Transverse colon (tissue), 4 donors: ENCODE results near the gene COG5. TPM values are rescaled to one million over a fixed set of nuclear protein-coding genes. Genes with fewer than 3 reads are reported as not detected.
"Not testable (repeated sequence)": the region's sequence is repeated elsewhere in the genome, so short reads cannot be mapped to it uniquely, and the experiment has no call there.

Source experiments
- DNase-seq: peaks from one replicate; pipeline ENCODE4 v3.0.0-alpha.2; 2019
- H3K27ac ChIP-seq, 4 donors: fragments of 200-600 bp; sonication (generic); 2 replicates each; pipeline ENCODE4 v1.5.1; 2016 to 2018; ENCODE audit warnings: inconsistent platforms in 4 of 4
- H3K27me3 ChIP-seq: fragments of 200-600 bp; sonication (generic); 2 replicates; pipeline ENCODE4 v1.5.1; 2017; ENCODE audit warnings: inconsistent platforms
- H3K36me3 ChIP-seq, 4 donors: fragments of 200-600 bp; sonication (generic); 2 replicates each; pipeline ENCODE4 v1.5.1; 2017 to 2019; ENCODE audit warnings: inconsistent platforms in 4 of 4
- H3K4me1 ChIP-seq, 4 donors: fragments of 200-600 bp; sonication (generic); 2 replicates each; pipeline ENCODE4 v1.5.1; 2017 to 2020; ENCODE audit warnings: inconsistent platforms in 4 of 4
- H3K4me3 ChIP-seq, 4 donors: fragments of 200-600 bp; sonication (generic); 1 replicate in 1 of 4; 2 replicates in 3 of 4; pipeline versions ENCODE4 v1.5.1 to v1.6.1; 2017 to 2019; ENCODE audit warnings: inconsistent platforms in 4 of 4
- H3K9me3 ChIP-seq, 2 donors: fragments of 200-600 bp; sonication (generic); 2 replicates each; pipeline ENCODE4 v1.5.1; 2017 to 2019; ENCODE audit warnings: inconsistent platforms in 2 of 2
- EP300 ChIP-seq: sonication (generic); formaldehyde crosslinking; IDR thresholded peaks from one replicate; pipeline ENCODE4 v1.6.1; 2017; ENCODE audit warnings: antibody characterized with exemption, low read depth
- POLR2A ChIP-seq: fragments of 450-650 bp; IDR thresholded peaks from one replicate; pipeline ENCODE4 v1.6.1; 2016; ENCODE audit warnings: antibody characterized with exemption, mild to moderate bottlenecking, moderate library complexity
- POLR2AphosphoS5 ChIP-seq, 3 donors: sonication (generic); formaldehyde crosslinking; IDR thresholded peaks; one replicate each; pipeline ENCODE4 v1.6.1; 2016; ENCODE audit warnings: antibody characterized with exemption in 3 of 3
- WGBS, 2 donors: methylation state at CpG; one replicate each; pipeline ENCODE4 v1.1.5; 2018; ENCODE audit warnings: low coverage in 1 of 2; 5-methylcytosine and 5-hydroxymethylcytosine counted together
- in situ Hi-C, 4 donors: fragments of 200-750 bp; cut with MboI; loops; one replicate each; pipeline versions ENCODE4 v1.15.0 to v1.15.1; 2017; ENCODE audit warnings: low sequenced_read_pairs in 3 of 4, low pct_ligation_motif_present in 1 of 4, low pct_unique_long_range_greater_than_20kb in 1 of 4
- intact Hi-C: fragments of 100-400 bp; cut with DNase I; formaldehyde crosslinking; loops from one replicate; pipeline ENCODE4 v1.15.1; 2023; ENCODE audit warnings: low total_unique reads
- total RNA-seq, 4 donors: library from RNA; depleted of rRNA; stranded (reverse); fragments of >200 nt; gene quantifications; one replicate each; pipeline ENCODE4 v1.1.0, GENCODE V29; 2016
- TF ChIP-seq, protein P1 (sequence below), 5 experiments: fragments of 200-600 bp in 3 of 5; fragments of 450-650 bp in 2 of 5; sonication (generic) in 3 of 5; IDR thresholded peaks; 1 replicate in 2 of 5; 2 replicates in 3 of 5; pipeline ENCODE4 v1.5.1; 2016 to 2017; ENCODE audit warnings: antibody characterized with exemption in 5 of 5, inconsistent platforms in 3 of 5, mild to moderate bottlenecking in 2 of 5, moderate library complexity in 1 of 5

COG5 gene
- total RNA-seq, 4 donors from 2014 or later, result 15.7 to 48.2 (median 35.7) TPM

GRCh38 chr7:107228291-107228690 is 335.4 kb downstream of the COG5 start:
- no peak for TF ChIP-seq POLR2A
- TF ChIP-seq, protein P1, sequence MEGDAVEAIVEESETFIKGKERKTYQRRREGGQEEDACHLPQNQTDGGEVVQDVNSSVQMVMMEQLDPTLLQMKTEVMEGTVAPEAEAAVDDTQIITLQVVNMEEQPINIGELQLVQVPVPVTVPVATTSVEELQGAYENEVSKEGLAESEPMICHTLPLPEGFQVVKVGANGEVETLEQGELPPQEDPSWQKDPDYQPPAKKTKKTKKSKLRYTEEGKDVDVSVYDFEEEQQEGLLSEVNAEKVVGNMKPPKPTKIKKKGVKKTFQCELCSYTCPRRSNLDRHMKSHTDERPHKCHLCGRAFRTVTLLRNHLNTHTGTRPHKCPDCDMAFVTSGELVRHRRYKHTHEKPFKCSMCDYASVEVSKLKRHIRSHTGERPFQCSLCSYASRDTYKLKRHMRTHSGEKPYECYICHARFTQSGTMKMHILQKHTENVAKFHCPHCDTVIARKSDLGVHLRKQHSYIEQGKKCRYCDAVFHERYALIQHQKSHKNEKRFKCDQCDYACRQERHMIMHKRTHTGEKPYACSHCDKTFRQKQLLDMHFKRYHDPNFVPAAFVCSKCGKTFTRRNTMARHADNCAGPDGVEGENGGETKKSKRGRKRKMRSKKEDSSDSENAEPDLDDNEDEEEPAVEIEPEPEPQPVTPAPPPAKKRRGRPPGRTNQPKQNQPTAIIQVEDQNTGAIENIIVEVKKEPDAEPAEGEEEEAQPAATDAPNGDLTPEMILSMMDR (IDR thresholded peaks at IDR 0.05), result no peak
- TF ChIP-seq POLR2AphosphoS5 (IDR thresholded peaks at IDR 0.05), result no peak
- TF ChIP-seq EP300, result no peak
- in situ Hi-C loops, result no loop called here
- no peak overlapping the region for H3K4me3 ChIP-seq
- no peaks in the 10 kb centered on the region for H3K9me3 ChIP-seq
- no peaks in the 10 kb centered on the region for H3K36me3 ChIP-seq
- H3K27me3 ChIP-seq, result no peaks in the 10 kb centered on the region
- intact Hi-C loops, result no loop called here
- H3K27ac ChIP-seq, result no peak overlapping the region
- peaks cover 0 to 13% (median 8%) of the 10 kb centered on the region in 4 donors for H3K4me1 ChIP-seq
- 90 to 92% methylated on average over 2 of the region's 2 CpGs for whole genome bisulfite sequencing, 2 donors
- DNase-seq, result no peak

DNA sequence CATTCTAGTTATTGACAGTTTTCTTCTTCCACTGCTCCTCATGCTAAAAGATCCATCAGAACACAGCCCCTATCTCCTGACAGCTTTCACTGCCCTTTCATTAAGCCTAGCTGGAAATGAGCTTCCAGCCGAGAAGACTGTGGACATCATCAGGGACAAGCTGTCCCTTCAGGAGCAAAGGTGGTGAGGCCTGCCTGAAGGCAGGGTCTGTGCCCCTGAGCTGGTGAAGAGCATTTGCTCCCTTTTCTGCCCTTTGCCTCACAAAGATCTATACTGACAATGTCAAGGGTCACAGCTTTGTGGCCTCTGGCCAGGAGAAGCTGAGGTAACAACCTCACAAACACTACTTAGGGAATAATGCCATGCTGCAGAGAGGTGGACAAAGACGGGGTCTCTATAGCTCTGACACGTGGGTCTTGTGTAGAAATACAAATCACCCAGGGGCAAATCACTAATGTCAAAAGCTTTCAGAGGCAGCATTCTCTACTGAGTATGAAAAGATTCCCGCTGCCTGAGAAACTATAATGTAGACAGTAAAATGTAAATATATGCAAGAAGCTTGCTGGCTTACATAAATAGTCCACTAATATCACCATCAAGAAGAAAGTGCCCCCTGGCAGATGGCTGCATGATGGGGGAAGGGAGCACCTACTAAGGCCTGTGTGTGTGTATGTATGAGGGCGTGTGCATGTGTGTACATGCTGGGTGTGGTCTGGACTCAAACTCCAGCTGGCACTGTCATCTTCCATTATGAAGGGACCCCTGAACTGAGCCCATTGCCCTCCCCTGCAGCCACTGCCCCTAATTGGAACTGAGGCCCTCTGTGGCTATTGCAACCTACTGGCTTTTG is 339.1 kb downstream of the COG5 start:
- TF ChIP-seq, protein P1 (IDR thresholded peaks at IDR 0.05), result no peak
- no peak for TF ChIP-seq POLR2AphosphoS5 (IDR thresholded peaks at IDR 0.05)
- TF ChIP-seq EP300, result no peak
- no peak for TF ChIP-seq POLR2A
- Histone ChIP-seq H3K4me3 (no peak overlapping the region), H3K27me3 (no peaks in the 10 kb centered on the region), H3K36me3 (no peaks in the 10 kb centered on the region), H3K9me3 (no peaks in the 10 kb centered on the region), H3K4me1 (peaks cover 0 to 13% (median 8%) of the 10 kb centered on the region in 4 donors), H3K27ac (no peak overlapping the region)
- in situ Hi-C loops (no loop called here), intact Hi-C loops (no loop called here)
- DNase-seq, result no peak
- WGBS, 2 donors, result 80 to 82% methylated on average over 3 to 5 of the region's 5 CpGs

- peaks cover 0 to 13% (median 8%) of the 10 kb centered on the region in 4 donors for H3K4me1 ChIP-seq
- H3K27ac ChIP-seq, DNase-seq, H3K4me3 ChIP-seq, H3K27me3 ChIP-seq, H3K36me3 ChIP-seq, in situ Hi-C loops, intact Hi-C loops, H3K9me3 ChIP-seq: not testable (repeated sequence)
- 91 to 100% methylated on average over 2 to 6 of the region's 6 CpGs for whole genome bisulfite sequencing, 2 donors
These were observed 342.9 kb downstream of the COG5 start for GRCh38 chr7:107220806-107221205.

DNA sequence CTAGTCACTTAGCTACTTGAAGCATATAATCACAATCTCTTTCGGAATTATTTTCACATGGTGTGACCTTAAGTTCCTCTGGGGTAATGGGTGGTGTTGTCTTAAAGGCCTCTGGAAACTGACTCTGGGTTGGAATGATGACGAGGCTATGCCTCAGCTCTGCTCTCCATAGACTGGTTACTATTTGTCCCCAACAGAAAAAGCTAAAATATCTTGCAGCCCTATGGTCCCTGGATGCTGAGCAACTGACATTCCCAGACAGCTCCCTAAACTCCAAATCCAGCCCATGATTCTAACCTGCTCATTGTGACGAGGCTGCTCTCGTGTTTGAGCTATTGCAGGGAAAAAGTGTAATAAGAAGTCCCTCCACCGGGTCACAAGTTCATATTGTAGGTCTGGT is 343.4 kb downstream of the COG5 start:
- Histone ChIP-seq H3K27me3 (no peaks in the 10 kb centered on the region), H3K4me3 (no peak overlapping the region), H3K36me3 (no peaks in the 10 kb centered on the region), H3K9me3 (no peaks in the 10 kb centered on the region), H3K4me1 (peaks cover 0 to 13% (median 8%) of the 10 kb centered on the region in 4 donors), H3K27ac (no peak overlapping the region)
- in situ Hi-C loops (no loop called here), intact Hi-C loops (no loop called here)
- 95% methylated on average over 5 of the region's 5 CpGs; no CpG with 5 or more reads in 1 of the 2 donors for WGBS, 2 donors
- DNase-seq, result no peak
- TF ChIP-seq POLR2A, result no peak
- no peak for TF ChIP-seq POLR2AphosphoS5 (IDR thresholded peaks at IDR 0.05)
- TF ChIP-seq EP300, result no peak
- TF ChIP-seq, protein P1 (IDR thresholded peaks at IDR 0.05), result no peak
